GM12873 (cell line): ENCODE measurements around the gene TMEM147.

ENCODE experiments used
- CTCF ChIP-seq: IDR thresholded peaks from 2 replicates; pipeline ENCODE4 v1.5.1; 2012; ENCODE audit warnings: low read depth, mild to moderate bottlenecking, moderate library complexity, low read length, control low read depth; ENCODE audit not compliant: insufficient read depth; ENCODE audit errors: missing control alignments

Gene TMEM147

GRCh38 chr19:35551091-35551810 is 5.8 kb downstream of the TMEM147 start:
- TF ChIP-seq CTCF, result no peak

- TF ChIP-seq CTCF, result no peak
These were observed 7.3 kb downstream of the TMEM147 start for GRCh38 chr19:35552534-35553384.

GRCh38 chr19:35553385-35554000 is 8.1 kb downstream of the TMEM147 start:
- no peak for TF ChIP-seq CTCF

GRCh38 chr19:35554076-35554475 is 8.7 kb downstream of the TMEM147 start:
- TF ChIP-seq CTCF, result no peak

GRCh38 chr19:35555301-35556005 is 10.0 kb downstream of the TMEM147 start:
- TF ChIP-seq CTCF, result peak; percentile 47

GRCh38 chr19:35556025-35556590 is 10.7 kb downstream of the TMEM147 start:
- no peak for TF ChIP-seq CTCF
